PC-3 (cell line): Measurements from ENCODE around the gene KIR2DL1.

Experiments used
- EZH2 ChIP-seq: fragments of 300-600 bp; sonication (generic); IDR thresholded peaks from one replicate; pipeline ENCODE4 v1.6.1; 2017; ENCODE audit warnings: antibody characterized with exemption, mild to moderate bottlenecking, low read length; ENCODE audit not compliant: unreplicated experiment
- TF ChIP-seq, protein P1 (sequence below): fragments of 300-600 bp; sonication (generic); conservative IDR thresholded peaks from 2 replicates; pipeline ENCODE4 v1.5.1; 2017; ENCODE audit warnings: antibody characterized with exemption, low read depth, mild to moderate bottlenecking, low read length

DNA sequence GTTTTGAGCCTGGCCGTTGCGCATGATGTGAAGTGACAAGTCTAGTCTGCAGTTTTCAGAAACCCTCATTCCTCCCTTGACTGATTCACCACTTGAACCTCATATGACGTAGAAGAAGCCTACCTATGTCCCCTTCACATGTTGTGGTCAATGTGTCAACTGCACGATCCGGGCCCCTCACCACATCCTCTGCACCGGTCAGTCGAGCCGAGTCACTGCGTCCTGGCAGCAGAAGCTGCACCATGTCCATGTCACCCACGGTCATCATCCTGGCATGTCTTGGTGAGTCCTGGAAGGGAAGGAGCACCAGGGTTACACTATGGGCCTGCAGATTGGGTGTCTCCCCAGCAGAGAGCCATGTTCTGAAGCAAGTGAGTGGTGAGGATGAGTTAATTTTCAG is 33.8 kb downstream of the KIR2DL1 start, which contains the start of gene KIR2DL4:
- TF ChIP-seq, protein P1, sequence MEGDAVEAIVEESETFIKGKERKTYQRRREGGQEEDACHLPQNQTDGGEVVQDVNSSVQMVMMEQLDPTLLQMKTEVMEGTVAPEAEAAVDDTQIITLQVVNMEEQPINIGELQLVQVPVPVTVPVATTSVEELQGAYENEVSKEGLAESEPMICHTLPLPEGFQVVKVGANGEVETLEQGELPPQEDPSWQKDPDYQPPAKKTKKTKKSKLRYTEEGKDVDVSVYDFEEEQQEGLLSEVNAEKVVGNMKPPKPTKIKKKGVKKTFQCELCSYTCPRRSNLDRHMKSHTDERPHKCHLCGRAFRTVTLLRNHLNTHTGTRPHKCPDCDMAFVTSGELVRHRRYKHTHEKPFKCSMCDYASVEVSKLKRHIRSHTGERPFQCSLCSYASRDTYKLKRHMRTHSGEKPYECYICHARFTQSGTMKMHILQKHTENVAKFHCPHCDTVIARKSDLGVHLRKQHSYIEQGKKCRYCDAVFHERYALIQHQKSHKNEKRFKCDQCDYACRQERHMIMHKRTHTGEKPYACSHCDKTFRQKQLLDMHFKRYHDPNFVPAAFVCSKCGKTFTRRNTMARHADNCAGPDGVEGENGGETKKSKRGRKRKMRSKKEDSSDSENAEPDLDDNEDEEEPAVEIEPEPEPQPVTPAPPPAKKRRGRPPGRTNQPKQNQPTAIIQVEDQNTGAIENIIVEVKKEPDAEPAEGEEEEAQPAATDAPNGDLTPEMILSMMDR: no peak
- TF ChIP-seq EZH2: no peak
